Right cardiac atrium (tissue), 5 donors: ENCODE results near the gene ASXL1. TPM values are rescaled to one million over a fixed set of nuclear protein-coding genes. Genes with fewer than 3 reads are reported as not detected.

ENCODE experiments used
- ATAC-seq, 2 donors: fragments of 200-7000 bp; cut with Tn5 transposase; one replicate each; pipeline versions ENCODE4 v1.8.0 to v1.9.1; 2020; ENCODE audit warnings: moderate library complexity in 2 of 2, mild to moderate bottlenecking in 1 of 2
- DNase-seq, 3 donors: peaks; one replicate each; pipeline ENCODE4 v3.0.0-alpha.2; 2020
- H3K27ac ChIP-seq: one replicate; pipeline ENCODE4 v1.5.1; 2013; ENCODE audit warnings: mild to moderate bottlenecking, low read length, control low read depth, moderate library complexity
- H3K27me3 ChIP-seq: one replicate; pipeline ENCODE4 v1.6.1; 2013; ENCODE audit not compliant: control insufficient read depth, insufficient read depth
- H3K4me1 ChIP-seq: one replicate; pipeline ENCODE4 v1.6.1; 2013; ENCODE audit warnings: low read length; ENCODE audit not compliant: control insufficient read depth, insufficient read depth
- H3K4me3 ChIP-seq: one replicate; pipeline ENCODE4 v1.5.1; 2013; ENCODE audit warnings: low read length, control low read depth
- H3K9me3 ChIP-seq: one replicate; pipeline ENCODE4 v1.6.1; 2013; ENCODE audit warnings: low read length; ENCODE audit not compliant: control insufficient read depth
- WGBS: extraction: QIAGEN DNeasy Blood & Tissue Kit; methylation state at CpG from one replicate; pipeline ENCODE4 v1.1.7; 2013; 5-methylcytosine and 5-hydroxymethylcytosine counted together
- intact Hi-C, 4 donors: fragments of 100-400 bp; cut with DNase I; formaldehyde crosslinking; loops; one replicate each; pipeline versions ENCODE4 v1.11.0 to v1.14.0; 2022 to 2023
- polyA plus RNA-seq: library from polyadenylated mRNA; stranded (reverse); fragments of 200-250 nt; gene quantifications from one replicate; pipeline ENCODE4 v1.2.3, GENCODE V29; 2013
- total RNA-seq, 4 donors: library from RNA; stranded (reverse); fragmentation: NEBNext Ultra II Directional; extraction: Animal tissue kit (Norgen Biotek cat#: 25700); gene quantifications; one replicate each; pipeline ENCODE4 v1.2.1, GENCODE V29; 2021
- donor health status: healthy with polysubstance abuse.
- donor health status: DM: no; HTN: yes; CAD: no.
- donor health status: DM: no; HTN: no; CAD: no.
- donor health status: DM: no; HTN: yes; CAD: no; lungs with severe emphysema.
- donor health status: DM: yes; HTN: yes; CAD: no.

ASXL1 gene
- total and polyA plus RNA-seq, 5 donors: 19.1 to 51.3 (median 37.0) TPM

GRCh38 chr20:32449057-32449889 lies 91.1 kb downstream of the ASXL1 start:
- Histone ChIP-seq H3K4me1 (peaks cover 4% of the 10 kb centered on the region), H3K4me3 (no peak overlapping the region), H3K27ac (no peak overlapping the region), H3K27me3 (no peaks in the 10 kb centered on the region), H3K9me3 (no peaks in the 10 kb centered on the region)
- intact Hi-C loops: no loop called here
- DNase-seq (no peak), ATAC-seq (no peak)
- 58% methylated on average over 9 of the region's 9 CpGs for WGBS

DNA sequence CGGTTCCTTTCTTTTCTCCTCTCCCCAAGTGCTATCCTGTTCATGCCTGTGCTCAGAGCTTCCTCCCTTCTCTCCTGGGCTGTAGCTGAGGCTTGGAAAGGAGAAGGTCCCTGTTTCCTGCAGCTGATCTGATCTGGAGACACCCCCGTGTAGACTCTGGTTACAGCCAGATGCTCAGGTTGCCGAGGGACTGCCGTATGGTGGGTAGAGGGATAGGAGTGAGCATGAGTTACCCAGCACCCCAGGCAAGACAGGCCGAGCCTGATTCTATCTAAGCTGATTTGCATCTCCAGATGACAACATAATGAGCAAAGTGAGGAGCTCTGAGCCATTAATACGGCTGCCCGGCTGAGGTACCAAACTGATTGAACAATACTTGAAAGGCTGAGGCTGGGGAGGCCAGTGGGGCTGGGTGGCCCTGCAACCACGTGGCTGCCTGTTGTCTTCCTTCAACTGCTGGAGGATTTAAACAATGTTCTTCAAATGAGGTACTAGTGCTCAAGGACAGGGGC lies 91.8 kb downstream of the ASXL1 start:
- no peak for ATAC-seq
- intact Hi-C loops: no loop called here
- DNase-seq: no peak

GRCh38 chr20:32450484-32451061 lies 92.4 kb downstream of the ASXL1 start:
- Histone ChIP-seq H3K27ac (no peak overlapping the region), H3K9me3 (no peaks in the 10 kb centered on the region), H3K27me3 (no peaks in the 10 kb centered on the region), H3K4me3 (no peak overlapping the region), H3K4me1 (peaks cover 4% of the 10 kb centered on the region)
- intact Hi-C loops: no loop called here
- ATAC-seq: no peak
- WGBS: 77% methylated on average over 9 of the region's 9 CpGs
- DNase-seq: no peak

More for the DNA sequence above, 91.8 kb downstream of the ASXL1 start:
- peaks cover 4% of the 10 kb centered on the region for H3K4me1 ChIP-seq
- no peak overlapping the region for H3K27ac ChIP-seq
- no peaks in the 10 kb centered on the region for H3K9me3 ChIP-seq
- H3K27me3 ChIP-seq: no peaks in the 10 kb centered on the region
- H3K4me3 ChIP-seq: no peak overlapping the region
- WGBS: 46% methylated on average over 8 of the region's 8 CpGs

DNA sequence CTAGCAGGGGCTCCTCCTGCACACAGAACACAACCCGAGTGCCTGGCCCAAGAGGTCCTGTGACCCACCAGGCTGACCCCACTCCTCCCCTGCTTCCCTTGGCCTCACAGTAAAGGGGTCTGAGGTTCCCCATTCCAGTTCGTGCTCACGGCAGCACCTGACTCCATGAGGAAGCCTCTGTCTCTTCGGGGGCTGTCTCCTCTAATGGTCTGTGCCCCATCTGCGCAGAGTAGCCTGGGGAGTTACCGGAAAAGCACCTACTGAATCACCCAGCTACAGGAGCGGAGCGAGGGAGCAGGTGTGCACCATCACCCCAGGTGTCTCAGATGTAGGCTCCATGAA lies 93.2 kb downstream of the ASXL1 start:
- ATAC-seq (no peak), DNase-seq (no peak)
- intact Hi-C loops: no loop called here
- Histone ChIP-seq H3K9me3 (no peaks in the 10 kb centered on the region), H3K27me3 (no peaks in the 10 kb centered on the region), H3K27ac (no peak overlapping the region), H3K4me1 (peaks cover 4% of the 10 kb centered on the region), H3K4me3 (no peak overlapping the region)
- 84% methylated on average over 8 of the region's 8 CpGs for WGBS

DNA sequence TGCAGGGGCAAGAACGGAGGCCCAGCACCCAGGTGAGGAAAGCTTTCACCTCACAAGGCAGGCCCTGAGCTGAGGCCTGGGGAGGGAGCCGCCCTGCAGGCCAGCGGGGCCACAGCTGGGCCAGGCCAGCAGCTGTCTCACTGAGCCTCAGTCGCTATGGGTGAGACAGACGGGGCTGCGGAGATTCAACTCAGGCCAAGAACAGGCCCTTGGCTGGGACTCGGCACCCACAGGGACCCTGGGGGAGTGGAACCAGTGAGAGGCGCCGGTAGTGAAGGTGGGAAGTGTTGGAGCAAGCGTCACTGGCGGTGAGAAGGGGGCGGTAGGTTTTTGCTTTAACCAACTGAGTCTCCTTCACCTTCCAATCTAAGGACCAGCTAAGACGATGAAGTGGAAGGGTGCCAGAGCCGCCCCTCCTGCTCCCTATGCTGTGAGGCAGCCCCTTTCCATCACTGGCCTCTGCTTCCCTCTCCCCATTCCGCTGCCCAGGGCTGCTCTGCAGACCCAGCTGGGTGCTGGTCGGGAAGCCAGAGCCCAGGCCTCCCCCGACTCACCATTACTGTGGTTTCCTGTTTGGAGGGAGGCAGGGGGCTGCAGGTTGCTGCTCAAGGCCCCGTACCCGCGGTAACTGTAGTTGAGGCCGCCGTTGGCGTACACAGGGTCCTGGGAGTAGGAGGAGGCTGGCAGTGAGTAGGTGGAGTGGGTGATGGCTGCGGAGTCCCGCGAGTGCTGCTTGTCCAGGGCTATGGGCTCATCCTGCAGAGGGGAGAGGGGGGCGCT lies 93.7 kb downstream of the ASXL1 start:
- H3K4me1 ChIP-seq: peaks cover 6% of the 10 kb centered on the region
- H3K9me3 ChIP-seq: no peaks in the 10 kb centered on the region
- intact Hi-C loops: no loop called here
- ATAC-seq: no peak
- no peak overlapping the region for H3K27ac ChIP-seq
- 77% methylated on average over 27 of the region's 27 CpGs for WGBS
- H3K27me3 ChIP-seq: no peaks in the 10 kb centered on the region
- DNase-seq: no peak
- no peak overlapping the region for H3K4me3 ChIP-seq

GRCh38 chr20:32452776-32453466 lies 94.8 kb downstream of the ASXL1 start:
- no peak for ATAC-seq
- peaks cover 7% of the 10 kb centered on the region for H3K4me1 ChIP-seq
- no peak for DNase-seq

DNA sequence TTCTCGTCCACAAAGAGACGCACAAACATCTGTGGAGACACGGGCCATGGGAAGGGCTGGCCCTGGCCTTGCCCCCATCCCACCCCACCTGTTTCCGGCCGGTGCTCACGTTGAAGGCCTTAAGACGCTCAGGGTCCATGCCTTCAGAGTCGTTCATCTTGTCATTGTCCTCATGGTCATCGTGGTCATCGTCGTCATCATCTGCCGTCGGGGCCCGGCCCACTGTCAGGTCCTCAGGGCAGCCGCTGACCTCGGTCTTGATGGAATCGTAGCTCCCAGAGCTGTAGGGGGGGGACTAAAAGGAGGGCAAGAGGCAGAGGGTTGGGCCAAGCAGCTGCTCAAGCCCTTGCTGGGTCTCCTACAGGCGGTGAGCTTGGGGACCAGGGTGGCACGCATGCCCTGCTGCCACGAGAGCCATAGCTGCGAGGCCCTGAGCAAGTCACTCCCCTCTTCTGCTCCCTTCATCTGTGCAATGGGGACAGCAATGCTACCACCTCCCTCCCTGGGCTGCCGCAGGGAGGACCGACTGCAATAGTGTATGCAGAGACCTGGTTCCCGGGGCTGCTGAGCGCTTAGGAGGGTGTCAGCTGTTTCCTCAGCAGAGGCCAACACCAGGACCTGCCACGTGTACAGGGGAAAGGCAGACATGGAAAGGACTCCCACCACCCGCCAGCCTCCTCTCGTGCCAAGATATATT lies 95.5 kb downstream of the ASXL1 start:
- H3K27ac ChIP-seq: no peak overlapping the region
- H3K4me1 ChIP-seq: peaks cover 5% of the 10 kb centered on the region
- intact Hi-C loops: no loop called here
- no peak overlapping the region for H3K4me3 ChIP-seq
- 85% methylated on average over 28 of the region's 28 CpGs for WGBS
- DNase-seq (peak in 1 of 3 donors; percentile 56), ATAC-seq (no peak)
- H3K27me3 ChIP-seq: no peaks in the 10 kb centered on the region
- H3K9me3 ChIP-seq: no peaks in the 10 kb centered on the region

More at GRCh38 chr20:32452776-32453466, 94.8 kb downstream of the ASXL1 start:
- 92% methylated on average over 24 of the region's 24 CpGs for WGBS
- H3K27me3 ChIP-seq: no peaks in the 10 kb centered on the region
- no peaks in the 10 kb centered on the region for H3K9me3 ChIP-seq
- intact Hi-C loops: no loop called here
- no peak overlapping the region for H3K27ac ChIP-seq
- no peak overlapping the region for H3K4me3 ChIP-seq

DNA sequence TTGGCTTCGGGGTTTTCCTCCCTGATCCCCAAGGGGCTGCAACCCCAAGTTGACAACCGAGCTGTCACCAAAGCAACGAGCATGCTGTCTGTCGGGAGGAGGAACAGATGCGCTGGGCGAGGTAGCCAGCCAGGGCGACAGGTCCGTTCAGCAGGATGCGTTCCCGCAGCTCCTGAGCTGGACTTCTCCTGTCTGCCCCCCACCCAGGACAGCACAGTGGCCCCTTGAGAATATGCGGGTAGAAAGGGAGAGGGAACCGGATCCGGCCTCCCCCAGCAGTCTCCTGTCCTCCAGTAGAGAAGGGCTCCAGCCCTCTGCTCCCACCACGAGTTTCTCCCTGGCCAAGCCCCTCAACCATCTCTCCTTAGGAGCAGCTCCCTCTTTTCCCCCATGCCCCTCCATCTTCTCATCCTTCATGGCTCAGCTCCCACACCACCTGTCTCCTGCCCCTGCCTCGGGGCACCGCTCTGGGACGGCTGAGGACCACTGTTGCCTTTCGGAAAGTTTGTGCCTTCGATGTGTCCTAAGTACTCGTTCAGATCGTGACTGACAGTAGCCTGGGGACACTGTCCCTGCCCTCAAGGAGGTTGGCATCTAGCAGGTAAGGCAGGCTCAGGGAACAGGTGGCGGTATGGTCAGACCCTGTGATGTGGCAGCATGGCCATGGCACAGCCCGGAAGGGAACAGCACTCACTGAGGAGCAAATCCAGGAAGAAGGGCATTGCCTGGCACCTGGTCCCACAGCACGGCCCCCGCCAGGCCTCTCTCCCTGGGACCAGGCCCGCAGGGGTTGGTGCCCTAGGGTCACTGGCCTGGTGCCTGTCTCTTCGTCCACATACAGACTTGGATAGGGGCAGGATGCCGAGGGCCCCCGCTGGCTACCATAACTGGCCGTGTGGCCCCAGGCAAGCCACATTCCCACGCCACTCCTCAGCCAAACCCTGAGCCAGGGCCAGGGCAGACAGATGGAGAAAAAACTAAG lies 96.3 kb downstream of the ASXL1 start:
- 85% methylated on average over 31 of the region's 31 CpGs for WGBS
- no peak overlapping the region for H3K27ac ChIP-seq
- peaks cover 5% of the 10 kb centered on the region for H3K4me1 ChIP-seq
- H3K4me3 ChIP-seq: no peak overlapping the region
- no peak for ATAC-seq
- no peaks in the 10 kb centered on the region for H3K27me3 ChIP-seq
- H3K9me3 ChIP-seq: no peaks in the 10 kb centered on the region
- intact Hi-C loops: no loop called here
- peak in 1 of 3 donors; percentile 43 for DNase-seq

DNA sequence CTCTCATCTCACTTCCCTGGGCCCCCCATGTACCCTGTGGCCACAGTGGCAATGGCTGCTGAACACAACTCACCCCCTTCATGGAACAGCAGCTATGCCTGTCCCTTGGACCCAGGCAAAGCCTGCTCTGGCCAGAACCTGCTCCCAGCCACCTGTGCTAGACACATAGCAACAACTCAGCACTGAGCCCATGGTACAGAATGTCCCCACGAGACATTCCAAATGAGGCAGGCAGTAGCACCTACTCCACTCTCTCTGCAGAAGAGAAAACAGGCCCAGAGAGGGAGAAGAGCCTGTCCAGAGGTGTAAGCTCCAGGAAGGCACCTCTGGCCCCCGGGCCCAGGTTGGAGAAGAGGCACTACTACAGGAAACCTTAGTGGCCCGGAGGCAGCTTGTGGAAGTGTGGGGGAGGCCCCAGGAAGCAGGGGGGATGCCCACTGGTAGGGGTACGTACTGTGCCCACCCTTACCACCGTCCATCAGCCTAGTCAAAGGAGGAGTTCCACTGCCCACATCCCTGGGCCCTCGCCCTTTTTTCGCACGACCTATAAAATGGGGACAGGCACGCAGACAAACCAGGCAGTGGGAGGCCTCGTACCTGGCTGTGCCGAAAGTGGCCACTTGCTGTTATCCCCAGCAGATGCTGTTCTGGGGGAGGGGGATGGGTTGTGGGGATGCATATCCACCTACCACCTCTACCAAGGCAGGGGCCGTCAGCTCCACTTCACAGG lies 97.2 kb downstream of the ASXL1 start:
- 81% methylated on average over 12 of the region's 12 CpGs for WGBS
- no peaks in the 10 kb centered on the region for H3K27me3 ChIP-seq
- ATAC-seq (no peak), DNase-seq (peak in 1 of 3 donors; percentile 47)
- H3K9me3 ChIP-seq: no peaks in the 10 kb centered on the region
- H3K4me1 ChIP-seq: peaks cover 5% of the 10 kb centered on the region
- H3K4me3 ChIP-seq: no peak overlapping the region
- H3K27ac ChIP-seq: no peak overlapping the region
- intact Hi-C loops: no loop called here
